Mammary epithelial cell (primary cell): ENCODE data around the gene S100A10.

Experiments
- EZH2 ChIP-seq: IDR thresholded peaks from 2 replicates; pipeline ENCODE4 v1.6.1; 2012; ENCODE audit warnings: low read length, inconsistent platforms, borderline replicate concordance
- TF ChIP-seq, protein P1 (sequence below), 2 donors: IDR thresholded peaks in 1 of 2; conservative IDR thresholded peaks in 1 of 2; 2 replicates each; pipeline ENCODE4 v1.5.1; 2011 to 2012; ENCODE audit warnings: inconsistent platforms in 2 of 2, low read length in 2 of 2, mild to moderate bottlenecking in 2 of 2, control low read depth in 1 of 2, low read depth in 1 of 2; ENCODE audit not compliant: insufficient read depth in 1 of 2; ENCODE audit errors: extremely low read depth in 1 of 2

DNA sequence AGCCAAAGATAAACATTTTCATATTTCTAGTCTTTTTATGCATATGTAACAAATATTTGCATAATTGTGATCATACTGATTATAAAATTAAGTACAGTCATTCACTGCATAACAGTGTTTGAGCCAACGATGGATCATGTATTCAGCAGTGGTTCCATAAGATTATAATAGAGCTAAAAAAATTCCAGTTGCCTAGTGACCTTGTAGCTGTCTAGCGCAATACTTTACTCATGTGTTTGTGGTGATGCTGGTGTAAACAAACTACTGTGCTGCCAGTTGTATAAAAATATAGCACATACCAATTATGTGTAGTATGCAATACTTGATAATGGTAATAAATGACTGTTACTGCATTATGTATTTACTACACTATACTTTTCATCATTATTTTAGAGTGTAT lies 2.1 kb upstream of the S100A10 start:
- TF ChIP-seq, protein P1, sequence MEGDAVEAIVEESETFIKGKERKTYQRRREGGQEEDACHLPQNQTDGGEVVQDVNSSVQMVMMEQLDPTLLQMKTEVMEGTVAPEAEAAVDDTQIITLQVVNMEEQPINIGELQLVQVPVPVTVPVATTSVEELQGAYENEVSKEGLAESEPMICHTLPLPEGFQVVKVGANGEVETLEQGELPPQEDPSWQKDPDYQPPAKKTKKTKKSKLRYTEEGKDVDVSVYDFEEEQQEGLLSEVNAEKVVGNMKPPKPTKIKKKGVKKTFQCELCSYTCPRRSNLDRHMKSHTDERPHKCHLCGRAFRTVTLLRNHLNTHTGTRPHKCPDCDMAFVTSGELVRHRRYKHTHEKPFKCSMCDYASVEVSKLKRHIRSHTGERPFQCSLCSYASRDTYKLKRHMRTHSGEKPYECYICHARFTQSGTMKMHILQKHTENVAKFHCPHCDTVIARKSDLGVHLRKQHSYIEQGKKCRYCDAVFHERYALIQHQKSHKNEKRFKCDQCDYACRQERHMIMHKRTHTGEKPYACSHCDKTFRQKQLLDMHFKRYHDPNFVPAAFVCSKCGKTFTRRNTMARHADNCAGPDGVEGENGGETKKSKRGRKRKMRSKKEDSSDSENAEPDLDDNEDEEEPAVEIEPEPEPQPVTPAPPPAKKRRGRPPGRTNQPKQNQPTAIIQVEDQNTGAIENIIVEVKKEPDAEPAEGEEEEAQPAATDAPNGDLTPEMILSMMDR (conservative IDR thresholded peaks at IDR 0.05 in 1 of 2, IDR thresholded peaks at IDR 0.05 in 1 of 2; ENCODE audit: extremely low read depth in 1 of 2, insufficient read depth in 1 of 2, low read depth in 1 of 2, low read length in 2 of 2), result no peak
- TF ChIP-seq EZH2, result no peak
